HG03060 (cell line): ENCODE results near the gene TMEM163.
"Not testable (repeated sequence)": the region's sequence is repeated elsewhere in the genome, so short reads cannot be mapped to it uniquely, and the experiment has no call there.

Experiments
- ATAC-seq: cut with Tn5 transposase; IDR thresholded peaks from one replicate; pipeline ENCODE4 v1.9.1; 2021; ENCODE audit warnings: low read depth, moderate number of reproducible peaks; ENCODE audit not compliant: unreplicated experiment

The TMEM163 gene

DNA sequence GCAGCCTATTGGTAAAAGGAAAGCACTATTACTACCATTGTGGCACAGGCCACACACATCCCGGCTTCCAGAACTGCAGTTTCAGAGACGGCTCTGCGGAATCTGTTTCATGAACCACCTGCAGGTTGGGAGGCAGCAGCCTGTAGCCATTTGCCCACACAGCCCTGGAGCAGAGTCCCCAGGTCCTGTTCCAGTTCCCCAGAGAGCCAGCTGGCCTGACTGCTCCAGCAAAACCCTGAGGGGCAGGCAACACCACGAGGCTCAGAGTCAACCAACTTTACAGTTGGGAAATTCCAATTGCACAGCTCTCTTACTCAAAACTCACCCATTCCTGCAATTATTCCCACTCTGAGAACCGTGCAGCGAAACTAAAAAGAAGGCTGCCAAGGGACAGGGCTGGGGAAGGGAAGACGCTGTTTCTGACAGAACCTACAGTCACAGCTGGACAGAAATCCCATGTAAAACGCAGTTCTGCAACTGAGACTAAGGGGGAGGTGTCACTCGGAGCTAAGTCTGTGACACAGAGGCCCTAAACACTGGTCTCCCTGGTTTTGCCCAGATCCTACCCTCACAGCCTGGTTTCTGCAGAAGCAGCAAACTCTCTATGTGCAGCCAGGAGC is 219.4 kb downstream of the TMEM163 start:
- ATAC-seq: no peak

- no peak for ATAC-seq
Observed at GRCh38 chr2:134498654-134499053, 220.1 kb downstream of the TMEM163 start.

GRCh38 chr2:134493797-134494196 is 225.0 kb downstream of the TMEM163 start:
- ATAC-seq: no peak

GRCh38 chr2:134491771-134492441 is 226.9 kb downstream of the TMEM163 start:
- ATAC-seq: no peak

- no peak for ATAC-seq
Observed at GRCh38 chr2:134491022-134491421, 227.8 kb downstream of the TMEM163 start.

GRCh38 chr2:134490559-134490958 is 228.2 kb downstream of the TMEM163 start:
- ATAC-seq: no peak

DNA sequence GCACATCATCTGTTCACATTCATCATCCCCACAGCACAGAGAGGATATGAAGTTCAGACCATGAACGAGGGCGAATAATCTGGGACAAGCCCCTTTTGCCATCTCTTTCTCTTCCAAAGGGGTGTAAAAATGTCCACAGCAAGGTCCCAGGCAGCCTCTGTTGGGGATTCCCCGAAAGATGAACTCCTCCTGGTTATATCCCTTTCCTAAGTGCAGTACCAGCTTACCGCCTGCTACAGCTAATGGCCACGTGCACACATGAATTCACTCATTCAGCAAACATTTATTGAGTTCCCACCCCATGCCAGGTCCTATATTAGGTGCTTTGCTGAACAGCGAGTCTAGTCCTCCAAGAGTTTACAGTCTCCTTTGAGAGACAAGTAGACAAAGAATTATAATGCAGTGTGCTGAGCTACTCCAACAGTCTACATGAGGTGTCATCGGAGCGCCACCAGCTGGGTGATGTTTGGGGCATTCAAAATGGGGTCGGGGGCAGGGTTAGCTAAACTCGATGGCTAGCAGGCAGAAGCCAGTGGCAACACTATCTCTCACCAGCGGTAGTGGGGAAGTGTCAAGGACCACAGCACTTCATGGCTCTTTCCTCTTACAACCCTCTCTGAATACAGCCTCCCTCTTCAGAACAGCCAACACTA is 228.9 kb downstream of the TMEM163 start:
- ATAC-seq: no peak

GRCh38 chr2:134482766-134483340 is 235.9 kb downstream of the TMEM163 start:
- no peak for ATAC-seq

DNA sequence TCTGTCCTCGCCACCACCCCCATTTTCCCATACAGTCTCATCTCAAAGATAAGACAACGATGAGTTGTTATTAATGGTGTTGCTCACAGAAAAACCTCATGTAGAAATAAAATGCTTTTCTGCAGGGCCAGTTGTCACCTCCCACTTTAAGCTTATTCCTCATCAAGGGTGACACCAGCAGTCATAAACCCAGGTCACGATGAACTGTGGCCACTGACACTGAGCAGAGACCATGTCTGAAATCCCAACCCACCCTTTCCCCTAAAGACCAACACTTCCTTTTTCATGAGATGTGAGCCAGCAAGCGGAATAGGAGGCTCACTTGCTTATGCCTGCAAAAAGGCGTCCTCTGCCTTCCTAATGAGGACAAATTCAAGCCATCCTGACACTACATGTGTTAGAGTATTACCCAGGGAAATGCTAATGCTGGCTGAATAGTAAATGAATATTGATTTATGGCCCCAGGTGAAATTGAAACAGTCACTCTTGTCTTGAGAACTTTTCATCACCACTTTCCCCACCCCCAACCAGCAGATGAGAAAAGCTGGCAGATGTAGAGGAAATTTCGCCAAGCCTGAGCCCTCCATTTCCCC is 236.6 kb downstream of the TMEM163 start:
- no peak for ATAC-seq

DNA sequence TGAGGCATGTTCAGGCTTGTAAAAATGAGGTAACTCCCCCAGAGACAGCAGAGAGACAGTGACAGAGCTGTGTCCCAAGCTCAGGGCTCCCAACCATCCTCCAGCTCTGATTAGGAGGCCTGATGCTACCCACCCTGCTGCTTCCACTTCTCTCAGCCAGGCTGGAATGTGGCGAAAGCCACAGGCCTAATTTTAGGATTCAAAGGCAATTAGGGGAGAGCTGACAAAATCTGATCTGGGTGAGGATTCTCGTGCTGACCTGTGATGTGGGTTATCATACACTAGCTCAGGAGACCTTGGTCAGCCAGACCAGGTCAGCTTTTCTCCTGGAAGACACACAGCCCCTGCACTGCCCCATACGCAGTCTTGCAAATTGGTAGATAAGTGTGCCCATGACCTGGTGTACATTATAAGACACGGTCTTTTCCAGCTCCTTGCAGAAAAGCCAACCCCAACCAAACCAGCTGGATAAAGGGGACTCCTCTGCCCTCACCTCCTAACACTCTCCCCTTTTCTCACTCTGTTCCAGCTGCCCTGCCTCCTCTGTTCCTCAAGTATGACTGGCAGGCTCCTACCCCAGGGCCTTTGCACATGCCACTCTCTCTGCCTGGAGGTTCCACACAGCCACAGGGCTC is 239.0 kb downstream of the TMEM163 start:
- ATAC-seq: no peak

DNA sequence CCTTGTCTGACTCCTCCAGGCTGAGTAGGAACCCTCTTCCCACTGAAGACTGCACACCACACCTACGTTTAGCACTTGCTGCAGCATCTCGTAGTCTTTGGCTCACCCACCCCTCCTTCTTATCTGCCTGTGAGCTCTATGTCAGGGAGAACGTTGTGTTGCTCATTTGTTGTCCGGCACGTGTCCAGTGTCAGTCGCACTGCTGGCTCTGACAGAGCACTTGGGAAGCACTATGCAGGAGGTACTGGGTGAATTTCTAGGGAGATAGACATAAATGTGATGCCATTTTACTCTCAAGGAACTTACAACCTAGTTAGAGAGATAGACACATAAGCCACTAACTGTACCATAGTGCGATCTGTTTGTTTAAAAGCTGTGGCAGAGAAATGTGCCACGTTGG is 241.8 kb downstream of the TMEM163 start:
- not testable (repeated sequence) for ATAC-seq

GRCh38 chr2:134470561-134471168 is 248.1 kb downstream of the TMEM163 start:
- ATAC-seq: no peak

DNA sequence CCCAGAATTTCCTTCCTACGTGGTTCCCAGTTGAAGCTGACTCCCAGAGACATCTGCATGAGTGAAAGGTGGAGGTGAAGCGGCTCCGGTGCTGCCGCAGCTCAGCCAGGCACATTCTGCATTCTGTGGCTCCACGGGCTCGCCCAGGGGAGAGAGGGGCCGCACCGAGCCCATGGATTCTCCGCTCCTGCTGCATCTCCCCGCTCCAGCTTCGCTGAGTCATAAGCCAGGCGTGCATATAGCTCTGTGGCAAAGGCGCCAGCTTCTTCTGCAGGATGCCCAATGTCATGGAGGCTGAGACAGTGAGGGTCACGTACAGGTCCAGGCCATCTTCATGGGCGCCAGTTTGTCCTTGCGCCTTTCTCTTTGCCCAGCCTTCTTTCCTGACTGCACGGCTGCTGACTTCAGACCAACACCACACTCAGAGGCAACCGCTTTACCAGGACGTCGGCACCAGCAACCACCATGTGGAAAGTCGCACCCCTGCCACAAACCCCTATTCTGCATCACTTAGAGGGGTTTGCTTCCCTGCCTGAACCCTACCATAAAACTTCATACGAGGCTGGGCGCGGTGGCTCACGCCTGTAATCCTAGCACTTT is 249.2 kb downstream of the TMEM163 start:
- no peak for ATAC-seq

- ATAC-seq: no peak
Observed at GRCh38 chr2:134468776-134469175, 250.0 kb downstream of the TMEM163 start.

DNA sequence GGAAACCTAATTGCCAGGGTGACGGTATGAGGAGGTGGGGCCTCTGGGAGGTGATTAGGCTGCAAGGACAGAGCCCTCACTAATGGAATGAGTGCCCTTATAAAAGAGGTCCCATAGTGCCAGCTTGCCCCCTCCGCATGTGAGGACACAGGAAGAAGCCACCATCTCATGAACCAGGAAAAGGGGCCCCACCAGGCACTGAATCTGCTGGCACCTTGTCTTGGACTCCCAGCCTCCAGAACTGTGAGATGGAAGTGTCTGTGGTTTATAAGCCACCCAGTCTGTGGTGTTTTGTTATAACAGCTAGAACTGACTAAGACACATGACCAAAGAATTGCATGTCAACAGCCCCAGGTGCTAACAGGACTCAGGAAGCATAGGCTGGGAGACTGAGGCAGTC is 250.6 kb downstream of the TMEM163 start:
- no peak for ATAC-seq

DNA sequence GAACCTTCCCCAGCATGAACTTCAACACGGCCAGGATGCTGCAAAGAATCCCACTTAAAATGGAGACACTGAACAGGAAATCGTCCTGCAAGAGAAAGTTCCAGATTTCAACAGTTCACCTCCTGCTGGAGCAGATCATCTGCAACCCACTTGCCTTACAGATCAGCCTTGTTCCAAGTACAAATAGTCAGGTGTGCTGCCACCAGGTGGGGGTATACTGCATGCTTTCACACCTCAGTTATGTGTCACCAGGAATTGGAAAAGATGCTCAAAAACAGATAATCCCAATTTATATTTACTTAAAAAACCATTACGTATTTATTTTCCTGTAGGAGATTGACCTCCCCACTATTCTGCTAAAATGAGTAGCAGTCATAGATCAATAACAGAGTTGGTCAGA is 252.7 kb downstream of the TMEM163 start:
- ATAC-seq: no peak

DNA sequence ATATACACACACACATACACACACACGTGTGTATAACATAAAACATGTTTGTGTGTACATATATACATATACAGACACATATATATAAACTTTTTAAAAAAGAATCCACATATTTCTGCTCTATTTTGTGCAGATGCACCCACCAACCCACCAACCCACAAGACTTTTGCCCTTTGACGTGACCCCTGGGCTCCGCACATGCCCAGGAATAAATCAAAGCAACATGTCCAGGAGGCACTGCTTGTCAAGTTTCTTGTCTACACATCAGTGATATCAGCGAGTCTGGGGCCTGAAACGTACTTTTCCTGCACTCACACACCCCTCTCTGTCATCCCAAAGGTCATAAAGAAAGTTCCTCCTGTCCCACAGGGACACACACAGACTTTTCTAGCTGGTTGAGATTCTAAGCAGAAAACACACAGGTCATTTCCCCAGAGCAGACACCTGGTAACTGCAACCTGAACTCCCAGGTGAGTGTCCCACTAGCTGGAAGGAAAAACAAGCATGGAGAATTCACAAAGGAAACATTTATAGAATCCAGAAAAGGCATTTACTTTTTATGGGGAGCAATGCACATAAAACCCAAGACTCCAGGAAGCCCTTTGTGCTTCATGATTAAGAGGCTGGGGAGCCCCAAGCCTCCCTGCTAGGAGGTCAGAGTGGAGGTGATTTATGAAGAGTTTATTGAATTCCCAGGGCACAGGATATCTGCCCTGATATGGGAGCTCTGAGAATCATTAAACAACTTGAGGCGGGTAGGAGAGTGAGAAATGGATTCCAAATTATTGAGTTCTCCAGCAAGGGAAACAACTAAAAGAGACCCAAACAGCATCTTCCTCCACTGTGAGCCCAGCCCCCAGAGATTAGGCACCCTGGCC is 253.3 kb downstream of the TMEM163 start:
- no peak for ATAC-seq

DNA sequence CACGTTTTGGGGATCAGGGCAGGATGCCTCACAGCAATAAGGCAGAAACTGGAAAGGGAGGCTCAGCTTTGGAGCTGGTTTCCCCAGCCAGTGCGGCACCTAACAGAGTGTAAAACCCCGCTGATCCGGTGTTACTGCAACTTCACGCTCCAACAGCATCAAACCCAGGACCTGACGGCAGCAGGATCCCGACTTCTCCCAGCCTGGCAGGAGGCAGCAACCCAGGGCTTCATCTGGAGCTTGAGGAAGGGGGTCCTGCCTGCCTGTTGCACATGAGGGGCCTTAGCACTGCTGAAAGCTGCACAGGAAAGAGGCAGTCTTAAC is 255.1 kb downstream of the TMEM163 start:
- no peak for ATAC-seq
